GM21717 (cell line): ENCODE results near the gene DDOST.

ENCODE experiments used
- ATAC-seq: cut with Tn5 transposase; IDR thresholded peaks from one replicate; pipeline ENCODE4 v1.9.1; 2021; ENCODE audit warnings: mild to moderate bottlenecking, moderate library complexity; ENCODE audit not compliant: unreplicated experiment

DDOST gene

GRCh38 chr1:20663365-20663764 is 2.2 kb upstream of the DDOST start:
- ATAC-seq, result no peak

DNA sequence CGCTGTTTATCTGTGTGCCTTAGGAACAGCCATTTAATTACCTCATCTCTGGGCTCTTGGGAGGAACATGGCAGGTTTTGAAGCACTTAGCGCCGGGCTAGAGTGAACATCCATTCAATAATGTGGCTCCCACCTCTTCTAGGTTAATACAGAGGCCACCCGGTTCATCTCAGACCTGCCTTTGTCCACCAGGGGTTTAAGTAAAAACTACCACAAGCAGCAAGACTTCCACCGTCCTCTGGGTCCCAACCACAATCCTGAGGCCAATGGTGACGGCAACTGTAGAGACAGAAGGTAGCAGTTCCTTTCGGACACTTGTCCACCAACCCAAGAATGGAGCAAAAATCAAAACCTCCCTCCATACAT is 924 bp upstream of the DDOST start:
- ATAC-seq, result no peak

DNA sequence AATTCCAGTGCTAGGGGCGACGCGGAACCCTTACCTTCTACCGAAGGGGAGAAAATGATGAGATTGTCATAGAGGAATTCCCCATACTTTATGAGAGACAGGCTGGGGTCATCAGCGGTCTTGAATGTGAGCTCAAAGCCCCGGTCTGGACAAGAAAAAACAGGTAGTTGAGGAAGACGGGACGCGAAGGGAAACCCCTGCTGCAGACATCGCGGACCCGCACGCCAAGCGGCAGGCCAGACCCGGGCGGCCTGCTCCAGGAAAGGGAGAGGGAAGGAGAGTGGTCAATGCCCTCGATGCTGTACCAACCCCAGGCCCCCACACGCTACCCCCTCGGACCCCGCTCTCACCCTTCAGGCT is 342 bp downstream of the DDOST start:
- no peak for ATAC-seq

GRCh38 chr1:20660363-20660762 is 806 bp downstream of the DDOST start:
- ATAC-seq, result no peak

DNA sequence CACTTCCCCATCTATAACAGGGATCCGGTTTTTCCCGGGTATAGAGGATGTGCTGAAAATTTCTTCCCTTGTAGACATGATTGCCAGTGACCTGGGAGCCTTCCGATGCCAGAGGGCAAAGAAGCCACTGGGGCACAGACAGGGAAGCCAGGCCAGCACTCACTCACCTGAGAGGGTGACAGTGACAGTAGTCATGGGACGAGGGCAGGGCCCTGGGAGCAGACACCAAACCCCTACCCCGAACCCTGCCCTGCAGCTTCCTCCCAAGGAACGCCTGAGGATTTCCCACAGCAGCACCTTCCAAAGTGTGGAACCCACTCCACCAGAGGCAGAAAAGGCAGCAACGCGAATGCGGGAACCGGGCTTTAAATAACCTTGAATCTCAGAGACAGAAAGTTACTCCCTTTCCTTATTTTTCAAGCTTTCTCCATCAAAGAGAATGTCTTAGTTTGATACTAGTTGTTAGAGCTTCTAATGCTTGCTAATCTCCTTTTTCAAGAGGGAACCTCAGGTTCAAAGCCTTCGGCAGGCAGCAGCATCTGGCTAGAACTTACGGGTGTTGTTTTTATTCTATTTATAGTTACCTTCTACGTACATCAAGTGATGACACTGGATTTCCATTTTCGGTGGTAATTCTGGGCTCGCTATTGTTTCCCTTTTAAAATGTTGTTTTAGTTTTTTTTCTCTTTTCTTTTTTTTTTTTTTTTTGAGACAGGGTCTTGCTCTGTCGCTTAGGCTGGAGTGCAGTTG is 2.8 kb downstream of the DDOST start:
- no peak for ATAC-seq

DNA sequence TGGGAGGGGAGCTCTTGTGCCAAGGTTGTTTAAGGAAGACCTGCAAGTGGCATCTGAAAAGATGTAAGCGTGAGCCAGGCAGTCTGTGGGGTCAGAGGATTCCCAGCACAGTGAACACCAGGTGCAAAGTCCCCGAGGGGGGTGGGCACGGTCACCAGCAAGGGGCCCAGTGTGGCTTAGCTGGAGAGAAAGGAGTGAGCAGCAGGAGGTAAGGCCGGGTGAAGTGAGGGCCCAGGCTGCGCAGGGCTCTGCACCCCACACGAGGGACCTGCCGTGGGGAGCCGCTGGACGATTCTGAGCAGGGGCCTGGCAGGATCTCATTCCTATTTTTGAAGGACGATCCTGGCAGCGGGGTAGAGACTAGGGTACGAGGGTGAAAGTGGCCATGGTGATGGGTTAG is 4.1 kb downstream of the DDOST start:
- ATAC-seq, result no peak

DNA sequence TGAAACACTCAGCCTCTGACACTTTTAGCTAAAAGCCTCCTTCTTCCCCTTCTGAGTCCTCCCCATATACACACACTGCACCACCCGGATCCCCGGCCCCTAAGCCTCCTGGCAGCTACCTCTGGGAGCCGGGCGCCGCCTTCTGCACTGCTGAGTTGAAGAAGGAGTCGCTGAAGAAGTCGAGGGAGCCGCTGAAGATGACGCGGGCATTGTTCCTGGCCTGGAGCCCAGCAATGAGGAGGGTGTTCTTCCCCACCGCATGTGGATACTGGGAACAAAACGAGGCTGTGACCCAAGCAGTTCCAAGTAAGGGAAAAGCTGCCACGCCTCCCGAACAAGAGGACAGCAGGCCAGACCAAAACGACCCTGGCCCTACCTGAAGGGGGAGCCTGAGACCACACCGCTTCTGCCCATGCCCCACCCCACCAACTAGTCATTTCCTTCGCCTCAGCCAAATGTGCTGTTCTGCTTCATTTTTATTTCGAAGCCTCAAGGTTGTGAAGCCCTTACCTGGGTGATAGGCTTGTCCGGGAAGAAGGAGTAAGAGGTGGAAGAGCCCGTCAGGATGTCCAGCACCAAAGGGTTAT is 7.0 kb downstream of the DDOST start:
- ATAC-seq, result no peak

DNA sequence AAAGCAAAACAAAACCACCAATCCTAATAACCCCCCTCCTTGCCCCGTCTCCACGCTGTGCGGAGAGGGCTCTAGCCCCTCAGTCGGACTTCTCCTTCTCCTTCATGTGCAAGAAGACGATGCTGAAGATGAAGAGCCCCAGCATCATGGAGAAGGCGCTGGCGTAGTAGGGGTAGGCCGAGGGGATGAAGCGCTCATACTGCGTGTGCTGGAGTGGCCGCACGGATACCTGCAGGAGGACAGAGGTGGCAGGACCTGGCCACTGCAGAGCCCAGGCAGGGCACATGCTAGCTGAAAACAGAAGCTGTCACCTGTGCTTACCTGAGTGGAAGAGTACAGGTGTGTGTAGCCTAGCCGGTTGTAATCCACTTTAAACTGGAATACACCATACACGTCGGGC is 8.9 kb downstream of the DDOST start:
- ATAC-seq, result no peak

GRCh38 chr1:20648946-20649345 is 12.2 kb downstream of the DDOST start:
- ATAC-seq, result no peak

DNA sequence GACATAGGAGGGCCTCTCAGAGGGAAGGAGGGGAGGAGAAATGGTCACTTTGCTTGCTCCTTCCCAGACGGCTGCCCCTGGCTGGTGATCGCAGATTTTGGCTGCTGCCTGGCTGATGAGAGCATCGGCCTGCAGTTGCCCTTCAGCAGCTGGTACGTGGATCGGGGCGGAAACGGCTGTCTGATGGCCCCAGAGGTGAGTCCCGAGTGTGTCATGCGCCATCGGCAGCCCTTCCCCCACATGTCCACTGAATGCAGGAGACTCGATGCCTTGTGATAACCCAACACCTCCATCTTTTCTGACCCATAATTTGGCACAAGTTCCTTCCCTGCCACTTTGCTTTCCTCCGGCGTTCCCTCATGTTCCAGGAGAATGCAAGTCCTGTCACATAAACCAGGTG is 12.7 kb downstream of the DDOST start:
- no peak for ATAC-seq

DNA sequence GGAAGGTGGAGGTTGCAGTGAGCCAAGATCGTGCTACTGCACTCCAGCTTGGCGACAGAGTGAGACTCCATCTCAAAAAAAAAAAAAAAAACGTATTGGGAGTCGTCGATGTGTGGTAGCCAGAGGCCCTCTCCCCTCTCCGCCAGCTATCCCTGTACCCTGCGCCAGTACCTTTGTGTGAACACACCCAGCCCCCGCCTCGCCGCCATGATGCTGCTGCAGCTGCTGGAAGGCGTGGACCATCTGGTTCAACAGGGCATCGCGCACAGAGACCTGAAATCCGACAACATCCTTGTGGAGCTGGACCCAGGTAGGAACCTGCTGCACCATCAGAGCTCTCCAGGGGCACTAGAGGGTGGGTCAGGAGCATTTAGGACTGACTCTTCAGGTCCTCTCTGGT is 15.8 kb downstream of the DDOST start:
- no peak for ATAC-seq

GRCh38 chr1:20644416-20644815 is 16.8 kb downstream of the DDOST start:
- no peak for ATAC-seq

DNA sequence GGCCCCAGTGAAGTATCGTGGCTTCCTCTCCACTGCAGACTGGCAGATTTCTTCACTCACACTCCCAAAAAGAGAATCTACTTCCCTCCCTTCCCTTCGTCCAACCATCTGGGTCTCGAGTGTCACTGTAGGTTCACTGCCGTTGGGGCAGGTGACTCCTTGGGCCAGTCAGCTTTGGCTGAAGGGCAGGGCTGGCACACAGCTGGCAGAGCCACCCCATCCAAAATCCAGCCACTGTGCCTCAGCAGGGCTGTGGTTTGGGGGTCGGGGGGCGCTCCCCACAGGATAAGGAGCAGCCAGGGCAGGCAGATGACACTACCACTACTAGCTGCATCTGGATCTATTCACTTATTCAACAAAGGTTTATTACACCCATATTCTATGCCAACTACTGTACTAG is 18.1 kb downstream of the DDOST start:
- ATAC-seq, result no peak

DNA sequence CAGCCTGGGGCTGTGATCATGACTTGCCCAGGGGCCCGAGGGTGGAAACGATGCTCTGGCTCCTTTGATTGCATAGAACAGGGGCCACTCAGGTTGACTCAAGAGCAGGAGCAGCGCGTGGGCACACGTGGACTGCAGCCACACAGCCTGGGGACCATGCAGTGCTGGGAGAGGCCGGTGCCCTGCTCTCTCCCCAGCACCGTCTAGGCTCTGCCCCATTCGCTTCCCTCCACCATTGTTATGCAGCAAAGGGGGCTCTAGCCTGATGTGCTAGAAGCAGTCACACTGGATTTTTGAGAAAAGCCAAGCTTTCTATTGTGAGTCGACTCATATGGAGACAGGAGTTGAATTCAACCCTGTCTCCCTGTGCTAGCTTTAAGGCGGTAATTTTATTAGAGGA is 19.2 kb downstream of the DDOST start:
- no peak for ATAC-seq

- ATAC-seq, result no peak
Observed at GRCh38 chr1:20640183-20640597, 21.0 kb downstream of the DDOST start.

GRCh38 chr1:20636785-20637347 is 24.3 kb downstream of the DDOST start:
- no peak for ATAC-seq

GRCh38 chr1:20634594-20635084 is 26.5 kb downstream of the DDOST start:
- ATAC-seq, result no peak

DNA sequence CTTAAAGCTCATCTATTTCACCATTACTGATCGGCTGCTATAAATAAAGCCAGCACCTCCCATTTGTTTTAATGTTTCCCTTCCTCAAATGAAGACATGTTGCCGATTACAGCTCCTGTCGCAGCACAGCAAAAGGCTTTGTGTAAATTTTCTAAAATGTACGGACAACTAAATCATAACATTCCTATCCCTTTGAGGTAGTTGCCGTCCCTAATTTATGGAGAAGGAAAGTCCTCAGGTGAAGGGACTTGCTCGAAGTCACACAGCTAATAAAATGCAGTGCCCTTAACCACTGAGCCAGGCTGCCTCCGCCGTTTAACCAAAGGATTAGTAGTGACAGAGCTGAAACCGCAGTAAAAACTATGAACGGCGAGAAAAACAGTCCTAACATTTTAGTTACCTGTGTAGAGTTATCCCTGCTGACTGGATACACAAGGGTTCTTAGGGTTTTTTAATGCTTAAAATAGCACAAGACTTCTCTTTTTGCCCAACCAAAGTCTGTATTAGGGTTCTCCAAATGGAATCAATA is 27.0 kb downstream of the DDOST start:
- no peak for ATAC-seq

GRCh38 chr1:20633190-20634064 is 27.7 kb downstream of the DDOST start, which contains the start of gene PINK1:
TSS of gene PINK1 (plus strand) at chr1:20633458. CDS start at chr1:20633549, 91 bp downstream.
- ATAC-seq, result no peak

GRCh38 chr1:20632386-20632785 is 28.8 kb downstream of the DDOST start:
- no peak for ATAC-seq

DNA sequence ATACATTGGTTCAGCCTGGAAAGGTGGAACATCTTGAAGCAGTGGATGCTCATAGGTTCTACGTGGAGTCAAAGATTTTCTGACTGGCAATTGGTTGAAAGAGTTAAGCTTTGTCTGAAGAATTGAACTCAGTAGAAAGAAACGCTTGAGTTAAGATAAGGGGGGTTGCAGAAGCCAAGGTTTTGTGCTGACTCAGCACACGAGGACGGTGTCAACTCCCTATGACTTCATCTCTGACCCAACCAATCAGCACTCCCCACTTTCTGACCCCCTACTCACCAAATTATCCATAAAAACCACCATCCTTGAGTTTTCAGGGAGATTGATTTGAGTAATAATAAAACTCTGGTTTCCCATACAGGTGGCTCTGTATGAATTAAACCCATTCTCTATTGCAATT is 30.4 kb downstream of the DDOST start:
- no peak for ATAC-seq
